Upper lobe of right lung (tissue), 1 donor: Measurements from ENCODE around the gene RWDD3. TPM values are rescaled to one million over a fixed set of nuclear protein-coding genes. Genes with fewer than 3 reads are reported as not detected.

Experiments
- ATAC-seq: fragments of 200-7000 bp; cut with Tn5 transposase; one replicate; pipeline ENCODE4 v1.9.1; 2020; ENCODE audit warnings: mild to moderate bottlenecking, moderate library complexity
- DNase-seq: peaks from one replicate; pipeline ENCODE4 v3.0.0-alpha.2; 2020
- H3K27ac ChIP-seq: fragments of 200-600 bp; one replicate; pipeline ENCODE4 v1.8.0; 2022
- H3K27me3 ChIP-seq: fragments of 200-600 bp; one replicate; pipeline ENCODE4 v1.8.0; 2022; ENCODE audit warnings: mild to moderate bottlenecking
- H3K36me3 ChIP-seq: fragments of 200-600 bp; one replicate; pipeline ENCODE4 v1.8.0; 2022
- H3K4me1 ChIP-seq: fragments of 200-600 bp; one replicate; pipeline ENCODE4 v1.8.0; 2022
- H3K4me3 ChIP-seq: fragments of 200-600 bp; one replicate; pipeline ENCODE4 v1.8.0; 2022; ENCODE audit warnings: mild to moderate bottlenecking
- H3K9me3 ChIP-seq: fragments of 200-600 bp; one replicate; pipeline ENCODE4 v1.8.0; 2022
- CTCF ChIP-seq: fragments of 200-600 bp; IDR thresholded peaks from one replicate; pipeline ENCODE4 v1.8.0; 2022; ENCODE audit warnings: antibody characterized with exemption
- intact Hi-C: fragments of 100-400 bp; cut with DNase I; formaldehyde crosslinking; loops from one replicate; pipeline ENCODE4 v1.11.0; 2022
- total RNA-seq: library from RNA; stranded (reverse); fragmentation: NEBNext Ultra II Directional; extraction: Animal tissue kit (Norgen Biotek cat#: 25700); gene quantifications from one replicate; pipeline ENCODE4 v1.2.1, GENCODE V29; 2021
- donor health status: DM: no; HTN: yes; CAD: no; lungs with severe emphysema.

Gene RWDD3
- total RNA-seq, 1 donor from 2014 or later, result 12.8 TPM

GRCh38 chr1:95197616-95198252, 36.3 kb upstream of the RWDD3 start:
- Histone ChIP-seq H3K4me3 (no peak overlapping the region), H3K9me3 (no peaks in the 10 kb centered on the region), H3K4me1 (no peaks in the 10 kb centered on the region), H3K27ac (no peak overlapping the region), H3K27me3 (no peaks in the 10 kb centered on the region), H3K36me3 (no peaks in the 10 kb centered on the region)
- intact Hi-C loops, result no loop called here
- DNase-seq, result no peak
- TF ChIP-seq CTCF, result no peak
- ATAC-seq, result peak; percentile 65

DNA sequence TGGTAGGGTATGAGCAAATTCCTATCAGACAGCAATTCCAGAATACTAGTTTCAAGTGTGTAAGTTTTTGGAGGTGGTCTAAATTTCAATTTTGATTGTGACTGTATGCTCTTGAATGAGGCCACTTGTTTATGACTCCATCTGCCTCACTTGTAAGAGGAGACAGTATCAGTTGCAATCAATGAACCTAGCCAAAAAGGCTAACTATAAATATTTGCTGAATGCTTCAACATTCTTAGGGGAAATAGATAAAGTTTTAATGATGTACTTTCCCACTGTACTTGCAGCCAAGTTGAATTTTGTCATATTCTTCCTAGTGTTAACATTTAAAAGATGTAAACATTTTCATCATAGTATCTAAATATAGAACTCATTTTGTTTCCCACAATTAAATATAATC, 32.1 kb upstream of the RWDD3 start:
- intact Hi-C loops, result no loop called here
- no peaks in the 10 kb centered on the region for H3K36me3 ChIP-seq
- no peaks in the 10 kb centered on the region for H3K4me1 ChIP-seq
- ATAC-seq, result no peak
- H3K9me3 ChIP-seq, result no peaks in the 10 kb centered on the region
- no peak overlapping the region for H3K4me3 ChIP-seq
- DNase-seq, result no peak
- no peak for TF ChIP-seq CTCF
- no peak overlapping the region for H3K27ac ChIP-seq
- H3K27me3 ChIP-seq, result no peaks in the 10 kb centered on the region

- ATAC-seq, result no peak
- no peak for DNase-seq
- Histone ChIP-seq H3K27ac (no peak overlapping the region), H3K27me3 (no peaks in the 10 kb centered on the region), H3K36me3 (no peaks in the 10 kb centered on the region), H3K9me3 (no peaks in the 10 kb centered on the region), H3K4me3 (no peak overlapping the region), H3K4me1 (no peaks in the 10 kb centered on the region)
- intact Hi-C loops, result no loop called here
- TF ChIP-seq CTCF, result no peak
These were observed 30.0 kb upstream of the RWDD3 start for GRCh38 chr1:95203908-95204437.

- Histone ChIP-seq H3K36me3 (no peaks in the 10 kb centered on the region), H3K27ac (no peak overlapping the region), H3K9me3 (no peaks in the 10 kb centered on the region), H3K27me3 (no peaks in the 10 kb centered on the region), H3K4me3 (no peak overlapping the region), H3K4me1 (no peaks in the 10 kb centered on the region)
- DNase-seq (no peak), ATAC-seq (no peak)
- TF ChIP-seq CTCF, result no peak
- intact Hi-C loops, result no loop called here
These were observed 27.5 kb upstream of the RWDD3 start for GRCh38 chr1:95206514-95206913.

- H3K27me3 ChIP-seq, result no peaks in the 10 kb centered on the region
- H3K27ac ChIP-seq, result no peak overlapping the region
- no peak for ATAC-seq
- DNase-seq, result no peak
- H3K4me1 ChIP-seq, result no peaks in the 10 kb centered on the region
- intact Hi-C loops, result no loop called here
- no peaks in the 10 kb centered on the region for H3K9me3 ChIP-seq
- H3K4me3 ChIP-seq, result no peak overlapping the region
- no peak for TF ChIP-seq CTCF
- no peaks in the 10 kb centered on the region for H3K36me3 ChIP-seq
These were observed 26.6 kb upstream of the RWDD3 start for GRCh38 chr1:95207223-95207935.
